Measurements from ENCODE around the gene CAVIN2.

The CAVIN2 gene

DNA sequence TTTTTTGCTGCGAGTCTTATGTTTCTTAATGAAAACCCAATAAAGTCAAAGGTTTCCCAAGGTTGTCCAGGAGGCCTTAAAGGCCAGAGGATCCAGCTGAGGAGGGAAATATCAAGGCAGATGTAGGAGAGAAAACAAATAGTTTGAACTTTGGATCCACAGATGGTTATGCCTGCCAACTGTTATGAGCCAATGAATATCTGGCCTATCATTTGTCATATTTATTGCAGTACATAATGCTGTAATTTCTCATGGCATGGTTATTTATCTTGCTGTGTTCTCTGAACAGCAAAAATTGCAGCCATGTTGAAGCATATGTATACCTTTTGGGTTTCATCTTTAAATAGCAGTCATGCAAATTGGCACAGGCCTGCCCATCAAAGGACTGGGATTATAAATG is 38.2 kb upstream of the CAVIN2 start:
- Histone ChIP-seq H3K9me3 (replicated peaks in 1 of 11) (peaks cover 0 to 12% (median 7%) of the 10 kb centered on the region in 11 experiments; a peak in 12 of 22 replicates), H3K27me3 (no peaks in the 10 kb centered on the region), H3K9ac (no peak overlapping the region), H3K4me1 (0 out of 20 replicates have a peak, but pooled peaks cover 0 to 2% (median 0%) of the 10 kb centered on the region in 10 experiments), H4K20me1 (no peaks in the 10 kb centered on the region), H3K27ac (no peak overlapping the region), H3K4me3 (no peak overlapping the region), H3K36me3 (no peaks in the 10 kb centered on the region), H3K4me2 (no peak overlapping the region)
- no peak for TF ChIP-seq Cebpa-rat (IDR thresholded peaks at IDR 0.05)

DNA sequence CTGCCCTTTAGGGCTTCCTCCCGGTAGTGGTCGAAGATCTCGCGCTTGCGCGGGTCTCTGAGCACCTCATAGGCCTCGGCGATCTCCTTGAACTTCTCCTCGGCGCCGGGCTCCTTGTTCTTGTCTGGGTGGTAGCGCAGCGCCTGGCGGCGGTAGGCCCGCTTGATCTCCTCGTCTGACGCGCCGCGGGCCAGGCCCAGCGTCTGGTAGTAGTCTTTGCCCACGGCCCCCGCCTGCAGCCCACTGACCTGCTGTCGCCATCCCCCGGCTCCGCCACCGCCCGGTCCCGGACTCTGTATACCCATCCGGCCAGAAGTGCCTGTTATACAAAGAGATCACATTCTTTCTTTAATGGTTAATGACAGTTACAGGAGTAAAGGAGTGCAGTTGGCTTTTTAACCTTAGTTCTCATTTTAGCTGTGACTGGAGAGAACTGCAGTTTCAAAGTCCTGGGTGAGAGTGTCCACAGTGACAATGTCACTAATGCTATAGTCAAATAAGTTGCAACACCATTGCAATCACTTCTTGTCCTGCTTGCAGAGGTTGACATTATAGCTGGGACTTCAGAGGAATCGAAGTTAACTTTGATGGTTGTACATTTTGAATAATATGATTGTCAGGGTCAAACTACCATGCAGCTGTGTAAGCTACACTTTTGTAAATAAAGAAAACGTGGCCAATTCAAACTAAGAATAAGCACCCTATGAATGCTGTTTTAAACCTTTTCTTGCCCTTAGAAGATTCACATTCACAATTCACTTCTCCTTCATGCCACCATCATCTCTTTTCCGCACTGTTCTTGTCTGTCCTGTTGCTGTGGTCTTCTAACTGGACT is 35.3 kb upstream of the CAVIN2 start:
- no peak for TF ChIP-seq Cebpa-rat (IDR thresholded peaks at IDR 0.05)
- no peak overlapping the region for H3K4me3 ChIP-seq
- H3K27me3 ChIP-seq: no peaks in the 10 kb centered on the region
- no peaks in the 10 kb centered on the region for H3K36me3 ChIP-seq
- H4K20me1 ChIP-seq: no peaks in the 10 kb centered on the region
- no peak overlapping the region for H3K4me2 ChIP-seq
- H3K27ac ChIP-seq: no peak overlapping the region
- H3K9ac ChIP-seq: no peak overlapping the region
- H3K9me3 ChIP-seq (replicated peaks in 1 of 11): peaks cover 0 to 12% (median 7%) of the 10 kb centered on the region in 11 experiments; a peak in 12 of 22 replicates
- H3K4me1 ChIP-seq: no peaks in the 10 kb centered on the region

DNA sequence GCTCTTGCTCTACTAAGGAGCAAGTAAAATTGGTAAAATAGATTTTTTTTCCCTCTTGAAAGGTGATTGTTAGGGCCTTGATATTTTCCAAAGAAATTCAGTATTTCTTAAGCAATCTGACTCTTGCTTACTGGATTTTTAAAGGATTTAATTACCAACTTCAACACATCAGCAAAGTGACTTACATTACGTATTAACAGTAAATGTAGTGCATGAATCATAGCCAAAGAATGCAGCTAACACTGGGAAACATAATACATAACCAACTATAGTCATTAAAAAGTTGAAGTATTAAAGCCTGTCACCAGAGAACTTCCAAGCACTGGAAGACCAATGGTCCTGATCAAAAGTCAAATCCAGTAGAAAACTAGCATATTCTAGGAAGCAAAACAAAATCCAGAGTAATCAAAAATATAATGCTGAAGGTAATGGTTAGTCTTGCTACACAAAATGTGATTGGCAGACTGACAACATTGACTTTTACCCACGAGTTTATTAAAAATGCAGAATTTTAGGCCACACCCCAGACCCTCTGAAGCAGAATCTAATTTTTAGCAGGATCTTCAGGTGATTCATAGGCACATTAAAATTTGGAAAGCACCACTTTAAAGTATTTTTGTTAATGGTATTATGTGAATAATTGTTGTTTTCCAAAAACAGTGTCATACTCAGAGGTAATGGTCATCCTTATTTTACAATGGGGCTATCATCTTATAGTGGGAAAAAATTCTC is 31.8 kb upstream of the CAVIN2 start:
- no peak for TF ChIP-seq Cebpa-rat (IDR thresholded peaks at IDR 0.05)
- H3K27me3 ChIP-seq: no peaks in the 10 kb centered on the region
- H3K4me3 ChIP-seq: no peak overlapping the region
- no peaks in the 10 kb centered on the region for H3K4me1 ChIP-seq
- H4K20me1 ChIP-seq: no peaks in the 10 kb centered on the region
- no peak overlapping the region for H3K9ac ChIP-seq
- no peak overlapping the region for H3K27ac ChIP-seq
- H3K4me2 ChIP-seq: no peak overlapping the region
- no peaks in the 10 kb centered on the region for H3K36me3 ChIP-seq
- peaks cover 0 to 12% (median 7%) of the 10 kb centered on the region in 11 experiments; a peak in 12 of 22 replicates for H3K9me3 ChIP-seq (replicated peaks in 1 of 11)

DNA sequence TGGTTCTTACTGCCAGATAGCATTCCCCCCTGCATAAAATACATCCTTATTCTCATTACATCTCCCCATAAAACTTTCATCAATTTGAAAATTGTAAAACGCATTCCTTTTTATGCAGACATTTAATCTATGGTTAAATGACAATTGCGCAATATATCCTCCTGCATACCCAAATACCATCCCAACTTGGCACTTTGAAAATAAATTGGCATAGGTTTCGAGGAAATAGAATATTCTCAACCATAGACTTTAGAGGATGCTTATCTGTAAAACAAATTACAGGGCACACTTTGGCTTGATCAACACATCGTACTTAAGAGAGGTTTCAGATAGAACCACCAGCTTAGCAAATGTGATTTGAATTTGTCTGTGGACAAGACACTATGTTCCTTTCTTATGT is 31.0 kb upstream of the CAVIN2 start:
- no peak overlapping the region for H3K4me2 ChIP-seq
- H3K36me3 ChIP-seq: no peaks in the 10 kb centered on the region

DNA sequence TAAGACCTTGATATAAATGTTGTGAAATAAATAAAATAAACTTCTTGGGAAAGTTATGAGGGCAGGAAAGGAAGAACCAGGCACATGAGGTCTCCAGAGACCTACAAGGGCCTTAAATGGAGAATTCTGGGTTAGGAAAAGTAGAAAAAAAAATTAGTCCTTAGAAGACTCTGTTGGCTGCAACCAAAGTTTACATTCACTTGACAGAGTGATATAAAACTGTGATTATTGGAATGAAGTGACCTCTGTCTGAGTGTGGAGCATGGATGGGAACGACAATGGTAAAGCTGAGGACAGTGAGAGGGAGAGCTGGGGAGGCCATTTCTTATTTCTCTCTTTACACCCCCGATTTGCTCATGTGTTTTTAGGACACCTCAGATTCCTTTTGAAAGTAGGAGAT is 29.0 kb upstream of the CAVIN2 start:
- no peaks in the 10 kb centered on the region for H4K20me1 ChIP-seq
- H3K4me1 ChIP-seq: no peaks in the 10 kb centered on the region
- no peak for TF ChIP-seq Cebpa-rat (IDR thresholded peaks at IDR 0.05)
- no peaks in the 10 kb centered on the region for H3K27me3 ChIP-seq
- H3K27ac ChIP-seq: no peak overlapping the region
- H3K36me3 ChIP-seq: no peaks in the 10 kb centered on the region
- H3K9ac ChIP-seq: no peak overlapping the region
- no peak overlapping the region for H3K4me2 ChIP-seq
- no peak overlapping the region for H3K4me3 ChIP-seq
- no peaks in the 10 kb centered on the region for H3K9me3 ChIP-seq (replicated peaks in 1 of 11)

More for the DNA sequence above, 31.0 kb upstream of the CAVIN2 start:
- peak in 7 of 11 experiments; percentile 40 to 91 (median 82); a peak in 11 of 22 replicates for TF ChIP-seq Cebpa-rat (IDR thresholded peaks at IDR 0.05)
- Histone ChIP-seq H3K27me3 (no peaks in the 10 kb centered on the region), H3K9me3 (replicated peaks in 1 of 11) (peaks cover 0 to 12% (median 7%) of the 10 kb centered on the region in 11 experiments; a peak in 12 of 22 replicates), H3K4me1 (no peaks in the 10 kb centered on the region), H3K27ac (no peak overlapping the region), H3K4me3 (no peak overlapping the region), H3K9ac (no peak overlapping the region), H4K20me1 (no peaks in the 10 kb centered on the region)

DNA sequence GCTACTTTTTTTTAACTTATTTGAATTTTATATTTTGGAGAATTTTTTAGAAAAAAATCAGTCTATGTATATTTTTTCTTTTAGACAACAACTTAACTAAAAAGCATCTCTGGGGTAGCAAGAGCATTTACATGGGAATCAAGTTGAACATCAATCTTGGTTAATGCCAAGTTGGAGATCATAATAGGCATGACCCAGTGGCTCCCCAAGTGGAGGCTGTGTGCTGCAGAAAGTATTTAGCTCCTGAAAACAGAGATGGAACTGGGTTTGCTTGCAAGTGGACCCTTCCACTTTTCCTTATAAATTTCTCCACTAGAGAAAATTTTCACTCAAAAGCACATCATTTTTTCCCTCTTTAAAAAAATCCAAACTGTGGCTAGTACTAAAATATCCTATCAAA is 23.9 kb upstream of the CAVIN2 start:
- Histone ChIP-seq H4K20me1 (no peaks in the 10 kb centered on the region), H3K9me3 (replicated peaks in 1 of 11) (no peaks in the 10 kb centered on the region), H3K4me1 (peaks cover 0 to 16% (median 7%) of the 10 kb centered on the region in 10 experiments; a peak in 10 of 20 replicates), H3K9ac (no peak overlapping the region), H3K4me2 (no peak overlapping the region), H3K27ac (no peak overlapping the region), H3K27me3 (no peaks in the 10 kb centered on the region), H3K36me3 (no peaks in the 10 kb centered on the region), H3K4me3 (no peak overlapping the region)
- TF ChIP-seq Cebpa-rat (IDR thresholded peaks at IDR 0.05): no peak

DNA sequence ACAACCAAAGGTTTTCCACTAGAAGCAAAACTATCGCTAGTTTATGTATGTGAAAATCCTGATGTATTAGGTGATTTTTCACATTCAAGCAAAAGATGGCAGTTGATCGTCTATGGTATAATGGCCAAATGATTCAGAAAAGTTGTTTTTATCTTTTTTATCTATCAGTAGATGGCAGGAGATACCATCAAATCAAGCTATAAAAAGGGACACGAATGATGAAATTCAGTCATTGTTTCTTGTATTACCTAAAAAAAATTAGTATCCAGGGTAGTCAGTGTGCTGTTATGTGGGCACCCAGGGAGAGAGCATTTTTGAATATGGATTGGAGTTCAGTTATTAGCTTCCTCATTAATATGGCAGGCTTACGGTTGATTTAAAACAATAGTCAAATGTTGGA is 22.9 kb upstream of the CAVIN2 start:
- no peak for TF ChIP-seq Cebpa-rat (IDR thresholded peaks at IDR 0.05)
- Histone ChIP-seq H3K27ac (no peak overlapping the region), H3K9me3 (replicated peaks in 1 of 11) (no peaks in the 10 kb centered on the region), H3K4me3 (no peak overlapping the region), H3K4me2 (no peak overlapping the region), H3K9ac (no peak overlapping the region), H3K27me3 (no peaks in the 10 kb centered on the region), H4K20me1 (no peaks in the 10 kb centered on the region), H3K36me3 (no peaks in the 10 kb centered on the region), H3K4me1 (peaks cover 0 to 23% (median 10%) of the 10 kb centered on the region in 10 experiments; a peak in 13 of 20 replicates)

DNA sequence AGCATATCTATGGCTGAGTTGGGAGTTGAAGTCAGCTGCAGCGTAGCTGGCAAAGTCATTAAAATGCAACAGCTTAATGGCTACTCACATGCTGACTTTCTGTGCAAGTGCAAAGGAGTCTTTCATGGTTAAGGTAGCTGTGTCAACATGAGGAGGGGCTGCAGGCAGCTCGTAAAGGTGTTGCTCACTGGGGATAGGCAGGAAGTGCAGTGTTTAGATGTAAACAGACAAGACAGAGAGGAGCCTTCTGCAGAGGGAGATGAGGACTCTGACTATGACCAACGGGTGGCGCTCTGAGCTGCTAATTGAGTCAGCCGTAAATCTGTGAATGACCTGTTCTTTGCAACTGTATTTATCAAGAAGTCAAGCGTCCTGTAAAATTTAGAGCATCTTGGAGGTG is 22.3 kb upstream of the CAVIN2 start:
- H3K4me2 ChIP-seq: no peak overlapping the region

DNA sequence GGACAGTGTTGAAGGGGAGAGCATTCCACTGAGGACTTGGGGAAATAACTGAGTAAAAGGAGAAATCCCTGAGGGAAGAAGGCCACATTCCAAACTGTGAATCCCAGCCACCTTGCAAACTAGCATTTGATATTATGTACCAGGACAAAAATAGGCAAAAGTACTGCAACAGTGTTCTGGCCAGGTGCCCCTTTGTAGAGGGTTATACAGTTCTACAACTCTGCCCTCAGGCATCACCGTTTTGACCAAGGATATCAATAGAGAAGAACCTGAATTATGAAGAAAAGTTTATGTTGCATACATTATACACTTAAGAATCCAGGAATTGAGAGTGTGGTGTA is 20.6 kb upstream of the CAVIN2 start:
- Histone ChIP-seq H3K4me2 (peak overlapping the region in 6 of 11 experiments; percentile 25 to 69 (median 48); a peak in 9 of 22 replicates), H3K9ac (no peak overlapping the region), H3K9me3 (replicated peaks in 1 of 11) (no peaks in the 10 kb centered on the region), H3K27ac (no peak overlapping the region), H3K4me3 (no peak overlapping the region), H4K20me1 (no peaks in the 10 kb centered on the region), H3K27me3 (no peaks in the 10 kb centered on the region), H3K4me1 (peaks cover 0 to 27% (median 13%) of the 10 kb centered on the region in 10 experiments; a peak in 13 of 20 replicates), H3K36me3 (no peaks in the 10 kb centered on the region)
- no peak for TF ChIP-seq Cebpa-rat (IDR thresholded peaks at IDR 0.05)

More for the DNA sequence above, 22.3 kb upstream of the CAVIN2 start:
- Histone ChIP-seq H3K36me3 (no peaks in the 10 kb centered on the region), H3K27me3 (no peaks in the 10 kb centered on the region), H3K4me3 (no peak overlapping the region), H3K9ac (no peak overlapping the region), H3K9me3 (replicated peaks in 1 of 11) (no peaks in the 10 kb centered on the region), H3K4me1 (peaks cover 0 to 27% (median 13%) of the 10 kb centered on the region in 10 experiments; a peak in 13 of 20 replicates), H3K27ac (no peak overlapping the region), H4K20me1 (no peaks in the 10 kb centered on the region)
- no peak for TF ChIP-seq Cebpa-rat (IDR thresholded peaks at IDR 0.05)

Data from BLaER1 treated with 17β-estradiol and CSF1 and Interleukin-3, amounts not matched to agents 10 nM and 100 nM (cell line).